SKM-1 (cell line): ENCODE data around the gene CTTNBP2.
A peak's percentile ranks its signal among the peaks of the same experiment; 100 is the strongest.

Experiments
- DNase-seq: peaks from one replicate; lab custom pipeline; 2025; ENCODE audit not compliant: unreplicated experiment; lab: John Stamatoyannopoulos, UW

Gene CTTNBP2, protein sequence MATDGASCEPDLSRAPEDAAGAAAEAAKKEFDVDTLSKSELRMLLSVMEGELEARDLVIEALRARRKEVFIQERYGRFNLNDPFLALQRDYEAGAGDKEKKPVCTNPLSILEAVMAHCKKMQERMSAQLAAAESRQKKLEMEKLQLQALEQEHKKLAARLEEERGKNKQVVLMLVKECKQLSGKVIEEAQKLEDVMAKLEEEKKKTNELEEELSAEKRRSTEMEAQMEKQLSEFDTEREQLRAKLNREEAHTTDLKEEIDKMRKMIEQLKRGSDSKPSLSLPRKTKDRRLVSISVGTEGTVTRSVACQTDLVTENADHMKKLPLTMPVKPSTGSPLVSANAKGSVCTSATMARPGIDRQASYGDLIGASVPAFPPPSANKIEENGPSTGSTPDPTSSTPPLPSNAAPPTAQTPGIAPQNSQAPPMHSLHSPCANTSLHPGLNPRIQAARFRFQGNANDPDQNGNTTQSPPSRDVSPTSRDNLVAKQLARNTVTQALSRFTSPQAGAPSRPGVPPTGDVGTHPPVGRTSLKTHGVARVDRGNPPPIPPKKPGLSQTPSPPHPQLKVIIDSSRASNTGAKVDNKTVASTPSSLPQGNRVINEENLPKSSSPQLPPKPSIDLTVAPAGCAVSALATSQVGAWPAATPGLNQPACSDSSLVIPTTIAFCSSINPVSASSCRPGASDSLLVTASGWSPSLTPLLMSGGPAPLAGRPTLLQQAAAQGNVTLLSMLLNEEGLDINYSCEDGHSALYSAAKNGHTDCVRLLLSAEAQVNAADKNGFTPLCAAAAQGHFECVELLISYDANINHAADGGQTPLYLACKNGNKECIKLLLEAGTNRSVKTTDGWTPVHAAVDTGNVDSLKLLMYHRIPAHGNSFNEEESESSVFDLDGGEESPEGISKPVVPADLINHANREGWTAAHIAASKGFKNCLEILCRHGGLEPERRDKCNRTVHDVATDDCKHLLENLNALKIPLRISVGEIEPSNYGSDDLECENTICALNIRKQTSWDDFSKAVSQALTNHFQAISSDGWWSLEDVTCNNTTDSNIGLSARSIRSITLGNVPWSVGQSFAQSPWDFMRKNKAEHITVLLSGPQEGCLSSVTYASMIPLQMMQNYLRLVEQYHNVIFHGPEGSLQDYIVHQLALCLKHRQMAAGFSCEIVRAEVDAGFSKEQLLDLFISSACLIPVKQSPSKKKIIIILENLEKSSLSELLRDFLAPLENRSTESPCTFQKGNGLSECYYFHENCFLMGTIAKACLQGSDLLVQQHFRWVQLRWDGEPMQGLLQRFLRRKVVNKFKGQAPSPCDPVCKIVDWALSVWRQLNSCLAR (N-terminal part only)

DNA sequence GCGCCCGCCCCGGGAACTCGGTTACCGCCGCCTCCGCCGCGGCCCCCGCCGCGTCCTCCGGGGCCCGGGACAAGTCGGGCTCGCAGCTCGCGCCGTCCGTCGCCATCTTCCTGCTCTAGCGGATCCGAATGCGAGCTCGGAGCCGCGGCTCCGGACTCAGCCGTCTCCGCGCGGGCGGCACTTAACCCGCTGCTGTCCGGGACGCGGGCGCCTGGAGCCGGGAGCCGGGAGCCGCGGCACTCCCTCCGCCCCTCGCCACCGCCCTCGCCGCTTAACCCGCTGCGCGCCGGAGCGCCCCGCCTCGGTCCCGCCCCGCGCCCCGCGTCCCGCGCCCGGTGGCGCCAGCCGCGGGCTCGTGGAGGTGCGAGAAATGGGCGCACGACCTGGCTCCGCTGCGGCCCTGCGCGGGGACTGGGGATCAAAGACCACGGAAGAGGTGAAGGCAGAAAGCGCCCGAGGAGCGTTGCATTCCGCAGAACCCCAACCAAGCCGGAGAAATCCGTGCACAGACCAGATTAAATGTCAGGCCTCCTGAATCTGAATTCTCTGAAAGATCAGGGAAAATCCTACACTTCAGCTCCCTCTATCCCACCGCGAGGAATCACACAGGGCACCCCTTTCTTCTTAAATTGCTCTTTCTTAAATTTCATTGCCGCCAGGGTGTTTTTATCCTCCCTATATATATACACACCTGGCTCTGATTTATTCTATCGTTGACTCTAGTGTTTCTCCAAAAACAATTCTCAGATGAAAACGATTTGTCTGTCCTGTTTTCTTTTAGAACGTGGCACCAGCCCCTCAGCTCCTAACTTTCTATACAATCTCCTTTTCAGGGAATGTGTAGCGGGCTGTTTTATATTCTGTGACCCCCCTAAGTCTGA is at the start of gene CTTNBP2:
TSS of gene CTTNBP2 (minus strand) at position 132 of the 881 bp plus-strand sequence. CDS start at position 106, 26 bp downstream.
- DNase-seq: no peak

- DNase-seq: no peak
Observed at GRCh38 chr7:117916309-117916708, 43.1 kb upstream of the CTTNBP2 start.

DNA sequence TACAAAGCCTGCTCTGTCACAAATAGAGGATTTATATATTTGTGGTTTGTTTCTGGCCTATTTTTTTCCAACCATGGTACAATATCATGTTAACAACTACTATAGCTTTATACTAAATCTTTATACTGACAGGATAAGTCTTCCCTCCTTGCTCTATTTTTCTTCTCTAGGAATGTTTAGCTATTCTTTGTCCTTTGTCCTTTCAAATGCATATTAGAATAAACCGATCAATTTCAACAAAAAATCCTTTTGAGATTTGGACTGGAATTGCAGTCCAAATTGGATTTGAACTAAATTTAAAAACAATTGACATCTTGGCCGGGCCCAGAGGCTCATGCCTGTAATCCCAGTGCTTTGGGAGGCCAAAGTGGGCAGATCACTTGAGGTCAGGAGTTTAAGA is 39.2 kb upstream of the CTTNBP2 start:
- DNase-seq: no peak

DNA sequence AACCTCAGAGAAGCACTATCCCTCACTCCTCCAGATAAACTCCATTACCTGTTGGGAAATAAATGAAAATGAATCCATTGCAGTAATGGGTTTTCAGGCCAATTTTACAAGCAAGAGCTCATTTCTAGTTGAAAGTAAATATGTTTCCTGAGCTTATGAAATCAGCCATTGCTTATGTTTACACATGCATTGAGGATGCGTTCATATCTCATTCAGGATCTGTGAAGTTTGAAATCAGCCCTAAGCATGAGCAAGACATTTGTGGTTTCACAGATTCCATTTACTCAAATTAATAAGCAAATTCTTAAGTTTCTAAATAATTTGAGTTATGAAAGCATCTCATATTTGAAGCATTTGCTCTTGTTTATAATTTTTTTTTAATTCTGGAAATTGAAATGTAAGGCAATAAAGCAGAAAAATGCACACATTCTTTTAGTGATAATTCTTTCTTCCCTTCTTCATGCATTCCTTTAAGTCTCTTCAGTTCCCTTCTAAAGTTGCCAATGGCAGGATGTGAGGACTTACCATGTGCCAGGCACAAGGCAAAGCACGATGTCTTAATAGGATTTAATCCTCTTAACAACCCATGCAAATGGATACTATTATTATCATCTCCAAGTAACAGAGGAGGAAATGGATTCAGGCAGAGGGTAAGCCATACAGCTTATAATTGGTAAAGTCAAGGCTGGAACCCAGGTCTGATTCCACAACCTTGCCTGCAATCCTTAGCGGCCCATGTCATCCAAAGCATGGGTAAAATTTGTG is 35.0 kb upstream of the CTTNBP2 start:
- no peak for DNase-seq

GRCh38 chr7:117907049-117907640 is 33.9 kb upstream of the CTTNBP2 start:
- no peak for DNase-seq

DNA sequence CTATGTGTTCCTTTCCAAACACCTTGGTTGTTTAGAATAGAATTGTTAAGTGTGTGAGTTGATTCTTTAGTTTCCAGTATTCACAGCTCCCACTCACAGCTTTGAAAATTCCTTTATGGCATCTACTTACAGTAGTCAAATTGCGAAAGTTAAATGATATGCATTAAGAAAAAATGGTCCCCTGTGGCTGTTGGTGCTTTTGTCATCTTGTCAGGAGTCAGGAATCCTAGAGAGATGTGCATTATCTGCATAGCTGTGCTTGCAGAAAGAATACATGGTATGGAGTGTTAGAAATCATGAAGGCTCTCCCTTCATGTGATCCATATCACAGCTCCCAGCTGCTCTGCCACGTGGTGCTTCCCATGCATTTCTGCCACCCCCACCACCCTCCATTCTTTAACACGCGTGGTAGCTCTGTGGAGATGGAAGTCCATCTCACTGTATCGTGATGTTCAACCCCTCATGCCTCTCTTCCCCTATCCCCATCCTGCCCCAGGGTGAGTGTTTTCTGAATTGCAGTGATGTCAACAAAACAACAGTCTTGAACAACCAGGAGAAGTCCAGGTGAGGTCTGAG is 29.2 kb upstream of the CTTNBP2 start:
- DNase-seq: no peak

GRCh38 chr7:117901089-117901797 is 28.0 kb upstream of the CTTNBP2 start:
- DNase-seq: no peak

DNA sequence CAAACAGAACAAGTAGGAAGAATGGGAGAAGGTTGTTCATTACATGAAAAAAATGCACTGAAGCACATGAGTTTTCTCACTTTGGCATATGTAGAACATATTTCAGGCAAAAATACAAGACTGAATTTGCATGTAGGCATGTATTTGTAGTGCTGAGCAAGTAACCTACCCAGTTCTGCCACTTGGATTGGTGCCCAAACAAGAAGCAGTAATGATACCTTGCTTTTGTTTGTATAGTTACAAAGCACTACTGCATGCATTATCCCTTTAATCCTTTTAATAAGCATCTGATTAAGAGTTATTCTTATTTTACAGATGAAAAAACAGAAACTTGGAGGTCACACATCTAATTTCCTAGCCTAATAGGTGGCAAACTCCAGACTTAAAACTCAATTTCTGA is 23.1 kb upstream of the CTTNBP2 start:
- DNase-seq: no peak

DNA sequence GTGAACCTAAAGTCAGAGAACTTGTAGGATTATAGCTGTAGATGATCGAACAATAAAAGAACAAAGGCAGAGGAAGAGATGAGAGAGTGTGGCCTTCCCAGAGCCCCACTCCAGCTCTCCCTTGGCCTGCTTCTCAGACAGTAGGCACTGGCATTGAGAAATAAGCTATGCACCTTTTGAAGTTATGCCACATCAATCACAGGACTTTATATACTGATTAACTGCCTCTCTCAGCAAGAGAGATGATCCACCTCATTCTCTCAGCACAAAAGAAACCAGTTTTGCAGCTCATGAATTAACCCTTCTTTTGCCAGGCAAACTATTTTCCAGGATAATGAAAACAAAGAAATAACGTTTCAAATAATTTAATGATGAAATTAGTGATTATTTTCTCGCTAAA is 22.0 kb upstream of the CTTNBP2 start:
- no peak for DNase-seq

GRCh38 chr7:117894037-117894436 is 20.8 kb upstream of the CTTNBP2 start:
- DNase-seq: no peak

GRCh38 chr7:117892821-117893220 is 19.6 kb upstream of the CTTNBP2 start:
- DNase-seq: no peak

GRCh38 chr7:117889611-117890010 is 16.4 kb upstream of the CTTNBP2 start:
- DNase-seq: no peak

DNA sequence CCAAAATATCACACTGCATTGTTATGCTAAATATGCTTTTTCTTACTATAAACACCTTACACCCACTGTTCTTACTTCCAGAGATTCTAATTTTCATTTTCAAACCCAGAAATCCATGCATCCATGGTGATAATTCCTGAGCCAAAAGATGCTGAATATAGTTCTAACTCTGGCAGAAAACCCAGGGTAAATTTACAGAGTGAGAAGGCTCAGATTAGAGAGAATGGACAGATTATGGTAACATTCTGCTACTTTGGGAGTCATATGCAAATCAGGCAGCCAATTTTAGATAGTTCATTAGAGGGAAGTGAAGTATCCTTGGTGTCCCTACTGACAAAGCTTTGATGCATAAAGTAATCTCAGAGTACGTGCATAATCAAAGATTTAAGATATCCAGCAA is 15.4 kb upstream of the CTTNBP2 start:
- no peak for DNase-seq

GRCh38 chr7:117882594-117882993 is 9.4 kb upstream of the CTTNBP2 start:
- no peak for DNase-seq

GRCh38 chr7:117876761-117877160 is 3.5 kb upstream of the CTTNBP2 start:
- no peak for DNase-seq

DNA sequence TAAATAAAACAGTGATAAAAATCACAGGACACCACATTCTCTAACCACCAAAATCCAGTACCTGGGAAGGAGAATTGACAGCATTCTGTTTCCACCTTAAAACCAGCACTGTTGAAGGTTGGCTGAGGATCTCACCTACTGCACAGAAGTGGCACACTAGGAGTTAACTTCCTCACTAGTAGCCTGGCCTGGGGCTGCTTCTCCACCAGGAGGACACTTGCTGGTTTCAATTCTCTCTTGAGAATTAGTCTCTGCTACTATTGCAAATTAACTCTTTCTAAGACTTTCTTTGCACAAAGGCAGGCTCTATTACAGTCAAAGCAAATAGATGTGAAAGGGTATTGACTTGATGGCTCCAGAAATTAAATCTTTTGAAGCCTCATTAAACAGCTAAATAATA is 2.3 kb upstream of the CTTNBP2 start:
- DNase-seq: peak; percentile 70

DNA sequence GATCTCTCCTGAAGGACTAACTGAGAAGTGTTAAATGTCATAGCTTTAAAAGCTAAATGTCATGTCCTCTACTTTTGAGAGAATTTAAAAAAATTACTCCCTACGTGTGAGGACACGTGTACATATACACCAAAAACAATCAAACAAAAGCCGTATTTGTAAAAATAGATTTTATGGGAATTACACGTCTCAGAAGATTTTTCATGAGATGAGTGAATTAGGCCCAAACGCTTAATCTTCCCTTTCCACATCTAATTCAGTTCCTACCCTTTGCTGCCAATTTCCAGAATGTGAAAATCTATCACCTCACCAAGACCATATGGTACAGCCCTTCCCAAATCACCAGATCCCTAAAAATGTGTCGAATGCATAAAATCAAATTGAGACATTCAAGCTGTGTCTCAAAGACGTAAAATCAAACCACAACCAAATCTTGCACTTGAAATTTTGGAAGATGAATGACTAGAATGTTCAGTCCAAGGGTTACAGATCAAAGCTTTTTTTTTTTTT is 1.0 kb upstream of the CTTNBP2 start:
- no peak for DNase-seq
